Left lung (tissue), 10 donors: ENCODE results near the gene RIMS4. TPM values are rescaled to one million over a fixed set of nuclear protein-coding genes. Genes with fewer than 3 reads are reported as not detected.
A peak's percentile ranks its signal among the peaks of the same experiment; 100 is the strongest.
"Not testable (repeated sequence)": the region's sequence is repeated elsewhere in the genome, so short reads cannot be mapped to it uniquely, and the experiment has no call there.

ENCODE experiments used
- ATAC-seq: fragments of 200-7000 bp; cut with Tn5 transposase; one replicate; pipeline ENCODE4 v1.9.1; 2020; ENCODE audit warnings: moderate library complexity
- DNase-seq, 4 donors: peaks; one replicate each; pipeline ENCODE4 v3.0.0-alpha.2; 2013 to 2020
- H3K27ac ChIP-seq, 2 donors: fragments of 200-600 bp; sonication (generic) in 1 of 2; one replicate each; pipeline versions ENCODE4 v1.5.0 to v1.8.0; 2020 to 2021
- H3K27me3 ChIP-seq, 2 donors: fragments of 200-600 bp; sonication (generic) in 1 of 2; one replicate each; pipeline versions ENCODE4 v1.5.0 to v1.8.0; 2020 to 2021
- H3K36me3 ChIP-seq, 2 donors: fragments of 200-600 bp; sonication (generic) in 1 of 2; one replicate each; pipeline versions ENCODE4 v1.5.0 to v1.8.0; 2020 to 2021
- H3K4me1 ChIP-seq, 2 donors: fragments of 200-600 bp; one replicate each; pipeline ENCODE4 v1.8.0; 2021
- H3K4me3 ChIP-seq, 2 donors: fragments of 200-600 bp; sonication (generic) in 1 of 2; one replicate each; pipeline versions ENCODE4 v1.5.0 to v1.8.0; 2020 to 2021; ENCODE audit warnings: mild to moderate bottlenecking in 1 of 2
- H3K9me3 ChIP-seq, 2 donors: fragments of 200-600 bp; sonication (generic) in 1 of 2; one replicate each; pipeline versions ENCODE4 v1.5.0 to v1.8.0; 2020 to 2021
- intact Hi-C, 2 donors: fragments of 100-400 bp; cut with DNase I; formaldehyde crosslinking; loops; one replicate each; pipeline versions ENCODE4 v1.11.2 to v1.14.2; 2022
- polyA plus RNA-seq, 6 donors: library from polyadenylated mRNA; unstranded; fragments of 120-200 nt; gene quantifications; one replicate each; pipeline ENCODE4 v1.2.1, GENCODE V29; 2013; ENCODE audit not compliant: insufficient read length in 6 of 6
- total RNA-seq, 2 donors: library from RNA; stranded (reverse); fragmentation: NEBNext Ultra II Directional; extraction: Animal tissue kit (Norgen Biotek cat#: 25700); gene quantifications; one replicate each; pipeline ENCODE4 v1.2.1, GENCODE V29; 2021
- TF ChIP-seq, protein P1 (sequence below), 2 donors: fragments of 200-600 bp; sonication (generic) in 1 of 2; IDR thresholded peaks; one replicate each; pipeline versions ENCODE4 v1.5.0 to v1.8.0; 2021; ENCODE audit warnings: antibody characterized with exemption in 2 of 2
- donor health status: DM: no; HTN: yes; CAD: no.
- donor health status: DM: no; HTN: no; CAD: no.

Gene RIMS4
- total and polyA plus RNA-seq, 8 donors: 0.47 to 6.3 (median 4.1) TPM

DNA sequence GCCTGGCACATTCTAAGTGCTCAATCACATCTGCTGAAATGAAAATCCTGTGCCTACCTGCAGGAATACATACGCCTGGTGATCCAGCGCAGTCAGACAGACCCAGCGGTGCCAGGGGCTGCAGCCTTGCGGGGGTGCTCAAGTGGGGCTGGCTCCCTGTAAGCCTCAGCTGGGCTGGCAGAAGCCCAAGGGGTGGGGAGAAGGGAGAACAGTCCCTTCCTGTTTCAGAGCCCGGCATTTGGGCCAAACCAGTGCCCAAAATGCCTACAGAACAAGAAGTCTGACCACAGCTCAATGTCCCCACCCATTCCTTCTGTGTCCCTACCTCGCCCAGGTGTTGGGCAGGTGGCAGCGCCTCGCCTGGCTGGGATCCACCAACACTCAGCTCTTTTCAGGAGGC, 42.1 kb downstream of the RIMS4 start:
- DNase-seq (no peak), ATAC-seq (no peak)
- intact Hi-C loops: no loop called here
- peaks cover 0 to 29% of the 10 kb centered on the region in 2 donors for H3K27me3 ChIP-seq
- TF ChIP-seq, protein P1, sequence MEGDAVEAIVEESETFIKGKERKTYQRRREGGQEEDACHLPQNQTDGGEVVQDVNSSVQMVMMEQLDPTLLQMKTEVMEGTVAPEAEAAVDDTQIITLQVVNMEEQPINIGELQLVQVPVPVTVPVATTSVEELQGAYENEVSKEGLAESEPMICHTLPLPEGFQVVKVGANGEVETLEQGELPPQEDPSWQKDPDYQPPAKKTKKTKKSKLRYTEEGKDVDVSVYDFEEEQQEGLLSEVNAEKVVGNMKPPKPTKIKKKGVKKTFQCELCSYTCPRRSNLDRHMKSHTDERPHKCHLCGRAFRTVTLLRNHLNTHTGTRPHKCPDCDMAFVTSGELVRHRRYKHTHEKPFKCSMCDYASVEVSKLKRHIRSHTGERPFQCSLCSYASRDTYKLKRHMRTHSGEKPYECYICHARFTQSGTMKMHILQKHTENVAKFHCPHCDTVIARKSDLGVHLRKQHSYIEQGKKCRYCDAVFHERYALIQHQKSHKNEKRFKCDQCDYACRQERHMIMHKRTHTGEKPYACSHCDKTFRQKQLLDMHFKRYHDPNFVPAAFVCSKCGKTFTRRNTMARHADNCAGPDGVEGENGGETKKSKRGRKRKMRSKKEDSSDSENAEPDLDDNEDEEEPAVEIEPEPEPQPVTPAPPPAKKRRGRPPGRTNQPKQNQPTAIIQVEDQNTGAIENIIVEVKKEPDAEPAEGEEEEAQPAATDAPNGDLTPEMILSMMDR (IDR thresholded peaks at IDR 0.05): no peak
- no peaks in the 10 kb centered on the region for H3K4me1 ChIP-seq
- H3K27ac ChIP-seq: no peak overlapping the region
- H3K36me3 ChIP-seq: no peaks in the 10 kb centered on the region
- no peaks in the 10 kb centered on the region for H3K9me3 ChIP-seq
- no peak overlapping the region for H3K4me3 ChIP-seq

- intact Hi-C loops: no loop called here
- peaks cover 0 to 15% of the 10 kb centered on the region in 2 donors for H3K27me3 ChIP-seq
- no peak overlapping the region for H3K4me3 ChIP-seq
- ATAC-seq (peak; percentile 16), DNase-seq (no peak)
- H3K27ac ChIP-seq: no peak overlapping the region
- peaks cover 0 to 6% of the 10 kb centered on the region in 2 donors for H3K4me1 ChIP-seq
- H3K36me3 ChIP-seq: no peaks in the 10 kb centered on the region
- no peaks in the 10 kb centered on the region for H3K9me3 ChIP-seq
- TF ChIP-seq, protein P1 (IDR thresholded peaks at IDR 0.05): no peak
Observed at GRCh38 chr20:44765701-44766347, 44.5 kb downstream of the RIMS4 start.

DNA sequence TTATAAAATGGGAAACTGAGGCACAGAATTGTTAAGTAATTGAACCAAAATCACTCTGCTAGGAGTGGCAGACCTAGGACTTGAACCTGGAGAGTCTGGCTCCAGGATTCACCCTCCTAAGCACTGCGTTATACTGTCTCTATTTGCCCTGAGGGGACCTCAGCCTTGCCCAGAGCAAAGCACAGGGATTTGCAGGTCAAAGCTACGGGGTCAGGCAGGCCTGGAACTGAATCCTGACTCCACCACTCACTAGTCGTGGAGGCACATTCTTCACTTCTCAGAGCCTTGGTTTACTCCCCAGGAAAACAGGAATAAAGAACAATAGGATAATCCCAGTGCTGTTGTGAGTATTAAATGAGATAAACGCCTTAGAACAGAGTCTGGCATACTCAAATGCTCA, 45.3 kb downstream of the RIMS4 start:
- Histone ChIP-seq H3K36me3 (no peaks in the 10 kb centered on the region), H3K4me1 (peaks cover 0 to 6% of the 10 kb centered on the region in 2 donors), H3K27ac (no peak overlapping the region), H3K4me3 (no peak overlapping the region), H3K9me3 (no peaks in the 10 kb centered on the region), H3K27me3 (peaks cover 0 to 9% of the 10 kb centered on the region in 2 donors)
- no peak for ATAC-seq
- TF ChIP-seq, protein P1 (IDR thresholded peaks at IDR 0.05): no peak
- no peak for DNase-seq
- intact Hi-C loops: no loop called here

GRCh38 chr20:44763798-44764197, 46.5 kb downstream of the RIMS4 start:
- H3K9me3 ChIP-seq, H3K36me3 ChIP-seq, ATAC-seq, H3K4me1 ChIP-seq, H3K27me3 ChIP-seq, DNase-seq, intact Hi-C loops, H3K27ac ChIP-seq, H3K4me3 ChIP-seq: not testable (repeated sequence)

- peak in 1 of 4 donors; percentile 37 for DNase-seq
- TF ChIP-seq, protein P1 (IDR thresholded peaks at IDR 0.05): no peak
- no peaks in the 10 kb centered on the region for H3K9me3 ChIP-seq
- intact Hi-C loops: no loop called here
- peak; percentile 22 for ATAC-seq
- H3K27me3 ChIP-seq: peaks cover 0 to 4% of the 10 kb centered on the region in 2 donors
- H3K4me1 ChIP-seq: peaks cover 0 to 6% of the 10 kb centered on the region in 2 donors
- H3K36me3 ChIP-seq: no peaks in the 10 kb centered on the region
- H3K4me3 ChIP-seq: no peak overlapping the region
- H3K27ac ChIP-seq: peak overlapping the region in 1 of 2 donors; percentile 65
Observed at GRCh38 chr20:44762466-44763140, 47.7 kb downstream of the RIMS4 start.
